ENCODE data around the gene TMEM53.
"Not testable (repeated sequence)": the region's sequence is repeated elsewhere in the genome, so short reads cannot be mapped to it uniquely, and the experiment has no call there.

The TMEM53 gene

DNA sequence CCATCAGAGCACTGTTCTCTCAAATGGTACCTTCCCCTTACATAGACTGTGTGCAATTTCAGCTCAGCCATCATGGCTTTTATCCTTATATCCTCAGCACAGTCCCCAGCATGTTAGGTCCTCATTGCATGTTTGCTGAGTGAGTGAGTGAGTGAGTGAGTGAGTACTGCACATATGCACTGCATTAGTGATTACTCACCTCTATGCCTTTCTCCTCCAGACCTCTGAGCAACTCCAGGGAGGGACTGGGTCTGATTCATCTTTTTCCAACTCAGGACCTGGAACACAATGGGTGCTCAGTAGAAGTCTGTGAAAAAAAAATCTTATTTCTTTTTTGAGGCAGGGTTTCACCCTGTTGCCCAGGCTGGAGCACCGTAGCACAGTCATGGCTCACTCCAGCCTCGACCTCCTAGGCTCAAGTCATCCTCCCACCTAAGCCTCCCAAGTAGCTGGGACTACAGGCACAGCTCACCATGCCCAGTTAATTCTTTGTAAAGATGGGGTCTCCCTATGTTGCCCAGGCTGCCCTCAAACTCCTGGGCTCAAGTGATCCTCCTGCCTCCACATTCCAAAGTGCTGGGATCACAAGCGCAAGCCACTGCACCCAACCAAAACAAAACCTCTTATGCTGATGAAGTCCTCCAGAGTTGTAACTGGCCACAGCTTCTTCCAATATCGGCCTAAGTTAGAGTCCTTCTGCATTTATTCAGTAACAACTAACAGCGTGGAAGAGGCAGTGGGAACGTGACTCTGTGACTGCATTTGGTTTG, 33.0 kb upstream of the TMEM53 start:
- H3K4me3 Mint-ChIP-seq: no peak overlapping the region
- no peaks in the 10 kb centered on the region for H3K9me3 Mint-ChIP-seq
- H3K27ac Mint-ChIP-seq: peak overlapping the region; percentile 58
- ATAC-seq: no peak
- H3K27me3 Mint-ChIP-seq: no peaks in the 10 kb centered on the region
- peaks cover 20% of the 10 kb centered on the region for H3K4me1 Mint-ChIP-seq
- H3K36me3 Mint-ChIP-seq: no peaks in the 10 kb centered on the region

- H3K9me3 Mint-ChIP-seq: no peaks in the 10 kb centered on the region
- ATAC-seq: no peak
Observed at GRCh38 chr1:44705938-44706337, 31.7 kb upstream of the TMEM53 start.

DNA sequence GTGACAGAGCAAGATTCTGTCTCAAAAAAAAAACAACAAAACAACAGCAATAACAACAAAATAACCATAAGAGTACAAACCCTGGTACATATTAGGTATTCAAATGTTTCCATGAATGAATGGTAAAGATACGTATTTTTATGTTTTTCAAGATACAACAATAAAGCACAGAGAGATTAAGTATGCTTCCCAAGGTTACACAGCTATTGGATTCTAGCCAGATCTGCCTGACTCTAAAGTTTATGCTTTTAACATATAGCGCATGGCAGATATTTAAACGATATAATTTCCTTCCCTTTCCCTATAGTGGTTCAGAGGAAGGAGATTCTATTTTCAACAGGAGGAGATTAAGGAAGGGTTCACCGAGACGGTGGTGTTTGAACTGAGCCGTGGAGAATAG, 31.2 kb upstream of the TMEM53 start:
- H3K4me1 Mint-ChIP-seq: peaks cover 20% of the 10 kb centered on the region
- ATAC-seq: no peak
- no peak overlapping the region for H3K4me3 Mint-ChIP-seq
- no peaks in the 10 kb centered on the region for H3K36me3 Mint-ChIP-seq
- no peak overlapping the region for H3K27ac Mint-ChIP-seq
- H3K27me3 Mint-ChIP-seq: no peaks in the 10 kb centered on the region
- H3K9me3 Mint-ChIP-seq: no peaks in the 10 kb centered on the region

More at GRCh38 chr1:44705938-44706337, 31.7 kb upstream of the TMEM53 start:
- peaks cover 20% of the 10 kb centered on the region for H3K4me1 Mint-ChIP-seq
- no peak overlapping the region for H3K27ac Mint-ChIP-seq
- no peaks in the 10 kb centered on the region for H3K36me3 Mint-ChIP-seq
- H3K27me3 Mint-ChIP-seq: no peaks in the 10 kb centered on the region
- H3K4me3 Mint-ChIP-seq: no peak overlapping the region

DNA sequence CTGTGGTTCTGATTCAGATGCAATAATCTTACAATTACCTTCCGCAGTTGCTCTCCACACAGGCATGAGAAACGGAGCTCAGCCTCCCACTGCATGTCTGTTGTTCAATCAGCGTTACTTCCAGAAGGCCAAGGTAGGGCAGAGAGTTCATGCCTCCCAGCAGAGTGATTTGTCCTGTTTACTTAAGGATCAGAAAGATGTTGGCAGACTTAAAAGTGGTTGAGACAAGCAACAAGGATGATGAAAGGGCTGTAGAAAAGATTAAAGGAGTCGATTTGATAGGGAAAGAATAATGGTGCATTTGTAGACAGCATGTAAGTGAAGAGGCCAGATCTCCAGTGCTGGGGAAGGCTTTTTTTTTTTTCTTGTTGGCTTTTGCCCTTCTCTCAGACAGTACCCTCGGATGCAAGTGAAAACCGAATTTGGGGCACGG, 26.9 kb upstream of the TMEM53 start:
- no peak overlapping the region for H3K4me3 Mint-ChIP-seq
- H3K27me3 Mint-ChIP-seq: no peaks in the 10 kb centered on the region
- H3K27ac Mint-ChIP-seq: no peak overlapping the region
- H3K36me3 Mint-ChIP-seq: no peaks in the 10 kb centered on the region
- H3K9me3 Mint-ChIP-seq: no peaks in the 10 kb centered on the region
- peaks cover 23% of the 10 kb centered on the region for H3K4me1 Mint-ChIP-seq
- ATAC-seq: no peak

GRCh38 chr1:44700573-44700972, 26.3 kb upstream of the TMEM53 start:
- Mint-ChIP-seq H3K9me3 (no peaks in the 10 kb centered on the region), H3K4me3 (no peak overlapping the region), H3K27ac (no peak overlapping the region), H3K27me3 (no peaks in the 10 kb centered on the region), H3K4me1 (peaks cover 29% of the 10 kb centered on the region), H3K36me3 (no peaks in the 10 kb centered on the region)
- no peak for ATAC-seq

DNA sequence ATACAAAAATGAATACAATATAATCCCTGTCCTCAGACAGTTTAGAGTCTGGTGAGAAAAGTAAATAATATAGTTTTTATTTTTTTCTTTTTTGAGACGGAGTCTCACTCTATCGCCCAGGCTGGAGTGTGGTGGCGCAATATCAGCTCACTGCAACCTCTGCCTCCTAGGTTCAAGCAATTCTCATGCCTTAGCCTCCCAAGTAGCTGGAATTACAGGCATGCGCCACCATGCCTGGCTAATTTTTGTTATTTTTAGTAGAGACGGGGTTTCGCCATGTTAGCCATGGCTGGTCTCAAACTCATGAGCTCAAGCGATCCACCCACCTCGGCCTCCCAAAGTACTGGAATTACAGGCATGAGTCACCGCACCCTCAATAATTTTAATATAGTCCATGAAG, 25.1 kb upstream of the TMEM53 start:
- not testable (repeated sequence) for ATAC-seq, H3K9me3 Mint-ChIP-seq, H3K4me3 Mint-ChIP-seq, H3K36me3 Mint-ChIP-seq, H3K27ac Mint-ChIP-seq, H3K27me3 Mint-ChIP-seq
- H3K4me1 Mint-ChIP-seq: peaks cover 41% of the 10 kb centered on the region

- no peak overlapping the region for H3K4me3 Mint-ChIP-seq
- peak; percentile 74 for ATAC-seq
Observed at GRCh38 chr1:44698138-44698537, 23.9 kb upstream of the TMEM53 start.

GRCh38 chr1:44696789-44697345, 22.6 kb upstream of the TMEM53 start:
- Mint-ChIP-seq H3K27me3 (no peaks in the 10 kb centered on the region), H3K4me1 (peaks cover 55% of the 10 kb centered on the region), H3K36me3 (no peaks in the 10 kb centered on the region), H3K27ac (peak overlapping the region; percentile 93), H3K4me3 (peak overlapping the region; percentile 39), H3K9me3 (no peaks in the 10 kb centered on the region)
- ATAC-seq: peak; percentile 81

More at GRCh38 chr1:44698138-44698537, 23.9 kb upstream of the TMEM53 start:
- no peaks in the 10 kb centered on the region for H3K27me3 Mint-ChIP-seq
- peaks cover 51% of the 10 kb centered on the region for H3K4me1 Mint-ChIP-seq
- H3K9me3 Mint-ChIP-seq: no peaks in the 10 kb centered on the region
- peak overlapping the region; percentile 93 for H3K27ac Mint-ChIP-seq
- no peaks in the 10 kb centered on the region for H3K36me3 Mint-ChIP-seq

- Mint-ChIP-seq H3K36me3 (no peaks in the 10 kb centered on the region), H3K27ac (peak overlapping the region; percentile 93), H3K4me1 (peaks cover 55% of the 10 kb centered on the region), H3K9me3 (no peaks in the 10 kb centered on the region), H3K4me3 (no peak overlapping the region), H3K27me3 (no peaks in the 10 kb centered on the region)
- ATAC-seq: no peak
Observed at GRCh38 chr1:44696101-44696500, 21.8 kb upstream of the TMEM53 start.

DNA sequence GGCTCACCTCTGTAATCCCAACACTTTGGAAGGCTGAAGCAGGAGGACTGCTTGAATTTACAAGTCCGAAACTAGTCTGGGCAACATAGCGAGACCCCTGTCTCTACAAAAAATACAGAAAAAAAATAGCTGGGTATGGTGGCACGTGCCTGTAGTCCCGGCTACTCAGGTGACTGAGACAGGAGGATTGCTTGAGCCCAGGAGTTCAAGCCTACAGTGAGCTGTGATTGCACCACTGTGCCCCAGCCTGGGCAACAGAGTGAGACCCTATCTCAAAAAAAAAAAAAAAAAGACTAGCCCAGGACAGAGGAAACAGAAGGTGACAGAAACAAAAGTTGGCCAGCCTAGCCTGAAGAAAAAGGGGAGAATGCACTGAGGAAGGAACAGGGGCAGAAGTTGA, 21.4 kb upstream of the TMEM53 start:
- H3K27ac Mint-ChIP-seq: peak overlapping the region; percentile 93
- H3K36me3 Mint-ChIP-seq: no peaks in the 10 kb centered on the region
- no peaks in the 10 kb centered on the region for H3K9me3 Mint-ChIP-seq
- no peaks in the 10 kb centered on the region for H3K27me3 Mint-ChIP-seq
- peaks cover 55% of the 10 kb centered on the region for H3K4me1 Mint-ChIP-seq
- no peak for ATAC-seq
- no peak overlapping the region for H3K4me3 Mint-ChIP-seq

DNA sequence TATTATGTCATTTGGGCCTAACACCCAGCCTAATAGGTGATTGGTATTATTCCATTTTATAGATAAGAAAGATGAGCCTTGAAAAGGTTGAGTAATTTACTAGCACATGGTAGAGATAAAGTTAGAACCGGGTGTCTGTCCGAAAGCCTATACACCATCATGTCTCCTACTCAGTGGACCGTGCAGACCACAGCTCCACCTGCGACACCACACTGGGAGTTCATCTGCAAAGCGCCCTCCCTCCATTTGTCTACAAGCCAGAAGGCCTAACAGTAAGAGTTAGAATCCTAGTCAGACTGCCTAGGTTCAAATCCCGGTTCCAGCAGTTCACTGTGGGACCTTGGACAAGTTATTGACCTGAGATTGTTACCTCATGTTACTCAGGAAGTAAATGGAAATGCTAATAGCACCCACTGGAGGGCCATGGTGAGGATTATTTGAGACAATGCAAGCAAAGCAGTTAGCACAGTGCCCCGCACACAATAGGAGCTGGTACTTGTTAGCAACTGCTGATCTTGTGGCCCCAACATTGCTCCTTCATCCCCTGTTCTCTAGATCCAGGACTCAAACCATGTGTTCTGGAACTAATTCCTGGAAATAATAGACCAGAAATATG, 20.7 kb upstream of the TMEM53 start:
- peak; percentile 82 for ATAC-seq
- H3K27ac Mint-ChIP-seq: peak overlapping the region; percentile 59
- no peak overlapping the region for H3K4me3 Mint-ChIP-seq
- H3K9me3 Mint-ChIP-seq: no peaks in the 10 kb centered on the region
- H3K36me3 Mint-ChIP-seq: no peaks in the 10 kb centered on the region
- H3K4me1 Mint-ChIP-seq: peaks cover 55% of the 10 kb centered on the region
- no peaks in the 10 kb centered on the region for H3K27me3 Mint-ChIP-seq

DNA sequence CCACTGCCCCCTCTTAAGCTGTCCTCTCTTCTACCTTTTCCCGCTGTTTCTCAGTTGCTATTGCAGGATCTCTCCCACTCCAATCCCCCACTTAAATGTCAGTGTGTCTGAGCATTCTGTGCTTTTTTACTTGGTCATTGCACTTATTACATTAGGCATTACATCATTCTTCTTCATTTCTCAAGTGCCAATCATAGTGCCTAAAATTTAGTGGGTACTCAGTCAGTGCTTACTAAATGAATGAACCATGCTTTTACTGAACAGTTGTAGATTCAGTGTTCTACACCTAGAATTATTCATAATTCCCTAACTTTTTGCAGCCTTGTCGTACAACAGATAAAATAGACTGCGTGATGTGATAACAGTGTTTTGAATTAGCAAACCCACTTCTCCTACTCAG, 19.6 kb upstream of the TMEM53 start:
- Mint-ChIP-seq H3K27ac (peak overlapping the region; percentile 31), H3K4me3 (no peak overlapping the region), H3K27me3 (no peaks in the 10 kb centered on the region), H3K36me3 (no peaks in the 10 kb centered on the region), H3K9me3 (no peaks in the 10 kb centered on the region), H3K4me1 (peaks cover 55% of the 10 kb centered on the region)
- no peak for ATAC-seq

DNA sequence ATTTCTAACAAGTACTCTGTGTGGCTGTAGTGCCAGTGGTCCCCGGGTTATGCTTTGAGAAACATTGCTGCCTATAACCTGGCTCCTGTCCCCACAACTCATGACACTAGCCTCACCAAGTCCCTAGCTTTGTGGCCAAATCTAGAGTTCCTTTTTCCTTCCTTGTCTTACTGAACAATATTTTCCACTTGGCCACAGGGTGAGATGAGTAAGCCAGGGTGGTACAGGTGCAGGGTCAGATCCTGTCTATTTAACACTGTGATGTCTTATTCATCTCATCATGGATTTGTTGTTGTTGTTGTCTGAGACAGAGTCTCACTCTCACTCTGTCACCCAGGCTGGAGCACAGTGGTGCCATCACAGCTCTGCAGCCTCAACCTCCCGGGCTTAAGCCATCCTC, 18.9 kb upstream of the TMEM53 start:
- H3K27me3 Mint-ChIP-seq: no peaks in the 10 kb centered on the region
- no peaks in the 10 kb centered on the region for H3K36me3 Mint-ChIP-seq
- no peaks in the 10 kb centered on the region for H3K9me3 Mint-ChIP-seq
- peaks cover 50% of the 10 kb centered on the region for H3K4me1 Mint-ChIP-seq
- ATAC-seq: peak; percentile 83
- H3K27ac Mint-ChIP-seq: peak overlapping the region; percentile 31
- H3K4me3 Mint-ChIP-seq: no peak overlapping the region

GRCh38 chr1:44689447-44689765, 15.1 kb upstream of the TMEM53 start:
- Mint-ChIP-seq H3K27me3 (no peaks in the 10 kb centered on the region), H3K4me1 (peaks cover 21% of the 10 kb centered on the region), H3K4me3 (no peak overlapping the region), H3K9me3 (no peaks in the 10 kb centered on the region), H3K36me3 (no peaks in the 10 kb centered on the region), H3K27ac (no peak overlapping the region)
- ATAC-seq: no peak

GRCh38 chr1:44688760-44689446, 14.6 kb upstream of the TMEM53 start:
- H3K9me3 Mint-ChIP-seq: no peaks in the 10 kb centered on the region
- no peaks in the 10 kb centered on the region for H3K27me3 Mint-ChIP-seq
- no peak overlapping the region for H3K27ac Mint-ChIP-seq
- no peaks in the 10 kb centered on the region for H3K36me3 Mint-ChIP-seq
- H3K4me3 Mint-ChIP-seq: no peak overlapping the region
- ATAC-seq: no peak
- H3K4me1 Mint-ChIP-seq: peaks cover 24% of the 10 kb centered on the region
